ENCODE measurements around the gene CA10. TPM values are rescaled to one million over a fixed set of nuclear protein-coding genes. Genes with fewer than 3 reads are reported as not detected.

Gene CA10
- total and polyA plus RNA-seq, 8 donors = 1.3 TPM; not detected in 7

GRCh38 chr17:51830886-51831285, 327.6 kb downstream of the CA10 start:
- H3K4me1 ChIP-seq = no peaks in the 10 kb centered on the region
- intact Hi-C loops (cut with DNase I; ENCODE audit: low total_unique reads) = no loop called here
- H3K27ac ChIP-seq = no peak overlapping the region
- DNase-seq = no peak
- H3K27me3 ChIP-seq = no peaks in the 10 kb centered on the region
- H3K36me3 ChIP-seq = no peaks in the 10 kb centered on the region
- no peak overlapping the region for H3K4me3 ChIP-seq
- no peaks in the 10 kb centered on the region for H3K9me3 ChIP-seq
- WGBS, 5 donors = 58 to 72% (median 71%) methylated on average over 3 of the region's 3 CpGs
- TF ChIP-seq POLR2AphosphoS5 (IDR thresholded peaks at IDR 0.05) (no peak), EP300 (IDR thresholded peaks at IDR 0.05) (no peak), POLR2A (IDR thresholded peaks at IDR 0.05) (no peak), CTCF (IDR thresholded peaks at IDR 0.05) (no peak)

GRCh38 chr17:51830451-51830850, 328.1 kb downstream of the CA10 start:
- H3K27me3 ChIP-seq = no peaks in the 10 kb centered on the region
- 37 to 56% (median 48%) methylated on average over 1 of the region's 1 CpG for WGBS, 5 donors
- no peak overlapping the region for H3K4me3 ChIP-seq
- H3K4me1 ChIP-seq = no peaks in the 10 kb centered on the region
- H3K27ac ChIP-seq = no peak overlapping the region
- no peak for DNase-seq
- H3K9me3 ChIP-seq = no peaks in the 10 kb centered on the region
- intact Hi-C loops (cut with DNase I; ENCODE audit: low total_unique reads) = no loop called here
- H3K36me3 ChIP-seq = no peaks in the 10 kb centered on the region
- TF ChIP-seq POLR2A (IDR thresholded peaks at IDR 0.05) = no peak
- no peak for TF ChIP-seq POLR2AphosphoS5 (IDR thresholded peaks at IDR 0.05)
- TF ChIP-seq CTCF (IDR thresholded peaks at IDR 0.05) = no peak
- TF ChIP-seq EP300 (IDR thresholded peaks at IDR 0.05) = no peak

- 35 to 43% (median 40%) methylated on average over 2 of the region's 2 CpGs for WGBS, 5 donors
- H3K27me3 ChIP-seq = no peaks in the 10 kb centered on the region
- H3K4me1 ChIP-seq = no peaks in the 10 kb centered on the region
- H3K36me3 ChIP-seq = no peaks in the 10 kb centered on the region
- DNase-seq = no peak
- no peaks in the 10 kb centered on the region for H3K9me3 ChIP-seq
- intact Hi-C loops (cut with DNase I; ENCODE audit: low total_unique reads) = no loop called here
- H3K4me3 ChIP-seq = no peak overlapping the region
- no peak overlapping the region for H3K27ac ChIP-seq
- TF ChIP-seq CTCF (IDR thresholded peaks at IDR 0.05) (no peak), POLR2A (IDR thresholded peaks at IDR 0.05) (no peak), POLR2AphosphoS5 (IDR thresholded peaks at IDR 0.05) (no peak), EP300 (IDR thresholded peaks at IDR 0.05) (no peak)
Measured at GRCh38 chr17:51828901-51829300, 329.6 kb downstream of the CA10 start.

GRCh38 chr17:51827140-51827539, 331.4 kb downstream of the CA10 start:
- Histone ChIP-seq H3K27me3 (no peaks in the 10 kb centered on the region), H3K9me3 (no peaks in the 10 kb centered on the region), H3K4me3 (no peak overlapping the region), H3K4me1 (no peaks in the 10 kb centered on the region), H3K36me3 (no peaks in the 10 kb centered on the region), H3K27ac (no peak overlapping the region)
- no peak for DNase-seq
- intact Hi-C loops (cut with DNase I; ENCODE audit: low total_unique reads) = no loop called here
- WGBS, 5 donors = 90 to 93% (median 93%) methylated on average over 1 of the region's 1 CpG
- TF ChIP-seq POLR2A (IDR thresholded peaks at IDR 0.05) = no peak
- TF ChIP-seq CTCF (IDR thresholded peaks at IDR 0.05) = no peak
- no peak for TF ChIP-seq EP300 (IDR thresholded peaks at IDR 0.05)
- no peak for TF ChIP-seq POLR2AphosphoS5 (IDR thresholded peaks at IDR 0.05)
